ENCODE measurements around the gene SESN3.
A peak's percentile ranks its signal among the peaks of the same experiment; 100 is the strongest.

SESN3 gene

DNA sequence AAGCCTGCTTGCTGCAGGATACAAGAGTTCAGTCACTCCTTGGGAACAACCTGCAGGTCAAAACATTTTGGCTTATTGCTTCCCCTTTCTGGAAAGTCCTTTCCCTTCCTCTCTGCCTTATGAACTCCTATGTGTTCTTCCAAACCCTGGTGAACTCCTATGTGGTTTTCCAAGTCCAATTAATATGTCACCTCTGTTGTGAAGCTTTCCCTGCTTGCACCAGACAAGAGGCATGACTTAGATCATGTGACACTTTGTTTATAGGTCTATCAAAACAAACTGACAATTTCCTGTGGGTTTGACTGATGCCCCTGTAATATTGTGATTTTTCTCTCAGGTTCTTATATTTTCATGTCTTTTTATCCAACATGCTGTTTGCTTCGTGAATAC, 77.2 kb downstream of the SESN3 start:
- H3K27ac ChIP-seq (ENCODE audit: low read depth, low read length, poor library complexity, severe bottlenecking): no peak overlapping the region
- H3K4me3 ChIP-seq (ENCODE audit: low read depth, low read length, poor library complexity, severe bottlenecking): no peak overlapping the region

DNA sequence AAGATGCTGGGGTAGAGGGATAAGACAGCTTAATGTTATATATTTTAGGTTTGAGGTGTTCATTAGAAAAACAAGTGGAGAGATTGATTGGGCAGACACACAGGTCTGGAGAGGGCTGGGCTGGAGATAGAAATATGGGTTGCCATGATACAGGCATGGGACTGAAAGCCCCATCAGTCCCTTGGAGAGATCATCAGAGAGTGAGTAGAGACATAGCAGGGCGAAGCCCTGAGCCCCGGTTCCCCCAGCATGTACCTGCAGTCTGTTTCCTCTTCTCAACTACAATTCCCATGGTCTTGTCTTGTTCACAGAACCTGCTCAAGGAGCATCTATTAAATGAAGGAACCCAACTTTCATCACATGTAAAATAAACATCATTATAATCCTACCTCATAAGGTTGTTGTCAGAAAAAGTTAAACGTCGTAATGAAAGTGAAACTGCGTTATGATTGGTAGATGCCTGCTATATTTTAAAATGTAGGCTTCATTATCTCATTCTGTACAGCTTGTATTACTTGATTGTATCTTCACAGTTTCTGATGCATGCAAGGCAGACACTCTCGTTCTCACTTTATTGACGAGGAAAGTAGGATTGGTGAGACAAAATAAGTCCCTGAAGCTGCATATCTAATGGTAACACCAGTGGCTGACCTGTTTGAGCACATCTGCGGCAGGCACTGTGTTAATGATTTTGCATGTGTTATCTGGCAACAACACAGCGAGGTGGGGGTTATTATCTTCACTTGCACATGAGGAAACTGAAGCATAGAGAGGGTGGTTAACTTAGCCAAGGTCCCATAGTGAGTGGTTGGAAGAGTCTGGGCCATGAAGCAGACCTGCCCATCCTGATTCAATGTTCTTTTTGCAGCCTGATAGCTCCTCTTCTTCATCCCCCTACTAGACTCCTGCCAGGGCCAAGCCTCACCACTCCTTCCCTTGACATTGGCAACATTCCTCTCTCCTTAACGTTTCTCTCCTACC, 77.8 kb downstream of the SESN3 start:
- peak overlapping the region; percentile 26 for H3K9ac ChIP-seq (ENCODE audit: low read length)
- no peaks in the 10 kb centered on the region for H4K20me1 ChIP-seq (ENCODE audit: insufficient read depth, low read length)
- no peaks in the 10 kb centered on the region; the same call in 1 of the 2 replicates for H3K27me3 ChIP-seq (ENCODE audit: insufficient read depth, low read length)
- H3K9me3 ChIP-seq (ENCODE audit: low read length): no peaks in the 10 kb centered on the region
- TF ChIP-seq, protein P1, sequence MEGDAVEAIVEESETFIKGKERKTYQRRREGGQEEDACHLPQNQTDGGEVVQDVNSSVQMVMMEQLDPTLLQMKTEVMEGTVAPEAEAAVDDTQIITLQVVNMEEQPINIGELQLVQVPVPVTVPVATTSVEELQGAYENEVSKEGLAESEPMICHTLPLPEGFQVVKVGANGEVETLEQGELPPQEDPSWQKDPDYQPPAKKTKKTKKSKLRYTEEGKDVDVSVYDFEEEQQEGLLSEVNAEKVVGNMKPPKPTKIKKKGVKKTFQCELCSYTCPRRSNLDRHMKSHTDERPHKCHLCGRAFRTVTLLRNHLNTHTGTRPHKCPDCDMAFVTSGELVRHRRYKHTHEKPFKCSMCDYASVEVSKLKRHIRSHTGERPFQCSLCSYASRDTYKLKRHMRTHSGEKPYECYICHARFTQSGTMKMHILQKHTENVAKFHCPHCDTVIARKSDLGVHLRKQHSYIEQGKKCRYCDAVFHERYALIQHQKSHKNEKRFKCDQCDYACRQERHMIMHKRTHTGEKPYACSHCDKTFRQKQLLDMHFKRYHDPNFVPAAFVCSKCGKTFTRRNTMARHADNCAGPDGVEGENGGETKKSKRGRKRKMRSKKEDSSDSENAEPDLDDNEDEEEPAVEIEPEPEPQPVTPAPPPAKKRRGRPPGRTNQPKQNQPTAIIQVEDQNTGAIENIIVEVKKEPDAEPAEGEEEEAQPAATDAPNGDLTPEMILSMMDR (IDR thresholded peaks at IDR 0.05; ENCODE audit: low read length): no peak
- TF ChIP-seq EZH2 (IDR thresholded peaks at IDR 0.05; ENCODE audit: borderline replicate concordance, low read length): no peak
- 0 out of 2 replicates have a peak overlapping the region, but pooled peaks have one; percentile 40 for H2AFZ ChIP-seq (ENCODE audit: low read length)
- no peaks in the 10 kb centered on the region for H3F3A ChIP-seq (ENCODE audit: insufficient read depth, low read length)
- H3K79me2 ChIP-seq (ENCODE audit: insufficient read depth, low read length): no peaks in the 10 kb centered on the region
- H3K4me3 ChIP-seq (ENCODE audit: low read depth, low read length, poor library complexity, severe bottlenecking): peak overlapping the region; percentile 25
- H3K9me2 ChIP-seq (ENCODE audit: low read depth, low read length): no peaks in the 10 kb centered on the region
- no peak overlapping the region for H3K27ac ChIP-seq (ENCODE audit: low read depth, low read length, poor library complexity, severe bottlenecking)
- H3K36me3 ChIP-seq (ENCODE audit: insufficient read depth, low read length): no peaks in the 10 kb centered on the region
- H3K4me2 ChIP-seq (ENCODE audit: low read length): peak overlapping the region; percentile 60
- H3K4me1 ChIP-seq (ENCODE audit: insufficient read depth, low read length, severe bottlenecking): peaks cover 28% of the 10 kb centered on the region

More for the DNA sequence above, 77.2 kb downstream of the SESN3 start:
- Histone ChIP-seq H3K4me1 (ENCODE audit: insufficient read depth, low read length, severe bottlenecking) (peaks cover 28% of the 10 kb centered on the region), H3K36me3 (ENCODE audit: insufficient read depth, low read length) (no peaks in the 10 kb centered on the region), H3K79me2 (ENCODE audit: insufficient read depth, low read length) (no peaks in the 10 kb centered on the region), H2AFZ (ENCODE audit: low read length) (no peak overlapping the region), H3K9me3 (ENCODE audit: low read length) (no peaks in the 10 kb centered on the region), H4K20me1 (ENCODE audit: insufficient read depth, low read length) (no peaks in the 10 kb centered on the region), H3K9ac (ENCODE audit: low read length) (no peak overlapping the region), H3K27me3 (ENCODE audit: insufficient read depth, low read length) (no peaks in the 10 kb centered on the region; the same call in 1 of the 2 replicates), H3F3A (ENCODE audit: insufficient read depth, low read length) (no peaks in the 10 kb centered on the region), H3K4me2 (ENCODE audit: low read length) (no peak overlapping the region), H3K9me2 (ENCODE audit: low read depth, low read length) (no peaks in the 10 kb centered on the region)
- no peak for TF ChIP-seq EZH2 (IDR thresholded peaks at IDR 0.05; ENCODE audit: borderline replicate concordance, low read length)
- TF ChIP-seq, protein P1 (IDR thresholded peaks at IDR 0.05; ENCODE audit: low read length): no peak

DNA sequence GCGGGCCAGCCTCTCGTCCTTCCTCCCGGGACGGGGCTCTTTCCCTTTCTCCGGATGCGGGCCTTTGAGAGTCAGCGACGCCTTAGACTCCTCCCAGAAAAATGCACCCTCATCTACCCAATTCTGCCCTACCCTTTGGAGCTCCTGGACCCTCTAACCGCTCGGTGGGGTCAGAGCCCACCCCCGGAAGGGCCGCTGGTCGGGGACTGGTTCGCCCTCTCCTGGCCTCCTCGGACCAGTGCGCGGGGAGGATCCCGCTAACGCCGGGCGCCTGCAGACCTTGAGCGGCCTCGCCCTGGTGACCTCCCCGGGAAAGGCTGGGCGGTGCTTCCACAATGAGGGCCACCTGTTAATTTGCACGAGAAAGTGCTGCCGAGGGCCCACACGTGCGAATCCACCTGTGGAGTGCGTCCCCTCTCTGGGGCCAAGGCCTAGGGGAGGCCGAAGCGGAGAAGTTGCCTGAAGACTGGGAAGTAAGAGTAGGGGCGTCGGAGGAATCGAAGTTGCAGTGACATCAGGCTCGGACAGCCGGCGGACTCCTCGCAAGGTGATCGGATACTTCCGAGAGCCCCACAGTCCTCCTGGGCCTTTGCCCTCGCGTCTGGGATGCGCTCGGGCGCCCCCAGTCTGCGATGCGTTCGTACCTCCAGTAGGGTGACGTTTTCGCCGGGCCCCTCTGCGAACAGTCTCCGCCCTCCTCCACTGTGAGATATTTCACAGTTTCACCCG, 79.9 kb downstream of the SESN3 start:
- Histone ChIP-seq H3K9me3 (ENCODE audit: low read length) (no peaks in the 10 kb centered on the region), H3K27ac (ENCODE audit: low read depth, low read length, poor library complexity, severe bottlenecking) (no peak overlapping the region), H3K4me2 (ENCODE audit: low read length) (peak overlapping the region; percentile 71), H3K27me3 (ENCODE audit: insufficient read depth, low read length) (no peaks in the 10 kb centered on the region; the same call in 1 of the 2 replicates), H3K9me2 (ENCODE audit: low read depth, low read length) (no peaks in the 10 kb centered on the region), H3K36me3 (ENCODE audit: insufficient read depth, low read length) (no peaks in the 10 kb centered on the region), H3K4me1 (ENCODE audit: insufficient read depth, low read length, severe bottlenecking) (peaks cover 28% of the 10 kb centered on the region), H3K9ac (ENCODE audit: low read length) (peak overlapping the region; percentile 45; the same call in 1 of the 2 replicates), H3K79me2 (ENCODE audit: insufficient read depth, low read length) (no peaks in the 10 kb centered on the region), H3F3A (ENCODE audit: insufficient read depth, low read length) (no peaks in the 10 kb centered on the region), H4K20me1 (ENCODE audit: insufficient read depth, low read length) (no peaks in the 10 kb centered on the region), H3K4me3 (ENCODE audit: low read depth, low read length, poor library complexity, severe bottlenecking) (peak overlapping the region; percentile 56), H2AFZ (ENCODE audit: low read length) (no peak overlapping the region)
- TF ChIP-seq EZH2 (IDR thresholded peaks at IDR 0.05; ENCODE audit: borderline replicate concordance, low read length): no peak
- TF ChIP-seq, protein P1 (IDR thresholded peaks at IDR 0.05; ENCODE audit: low read length): peak; percentile 68
